ENCODE data around the gene MAT1A.
"Not testable (repeated sequence)": the region's sequence is repeated elsewhere in the genome, so short reads cannot be mapped to it uniquely, and the experiment has no call there.

DNA sequence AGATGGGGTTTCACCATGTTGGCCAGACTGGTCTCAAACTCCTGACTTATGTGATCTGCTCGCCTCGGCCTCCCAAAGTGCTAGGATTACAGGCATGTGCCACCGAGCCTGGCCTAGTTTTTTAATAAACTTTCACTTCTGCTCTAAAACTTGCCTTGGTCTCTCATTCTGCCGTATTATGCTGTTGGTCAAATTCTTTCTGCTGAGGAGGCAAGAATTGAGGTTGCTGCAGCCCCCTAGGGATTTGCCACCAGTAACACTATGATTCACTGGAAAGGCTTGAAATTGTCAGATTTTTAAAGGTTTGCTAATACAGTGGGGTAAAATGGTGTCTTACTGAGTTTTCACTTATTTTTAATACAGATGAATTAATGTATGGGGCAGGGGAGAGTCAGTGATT, 62.7 kb downstream of the MAT1A start:
- TF ChIP-seq, protein P1, sequence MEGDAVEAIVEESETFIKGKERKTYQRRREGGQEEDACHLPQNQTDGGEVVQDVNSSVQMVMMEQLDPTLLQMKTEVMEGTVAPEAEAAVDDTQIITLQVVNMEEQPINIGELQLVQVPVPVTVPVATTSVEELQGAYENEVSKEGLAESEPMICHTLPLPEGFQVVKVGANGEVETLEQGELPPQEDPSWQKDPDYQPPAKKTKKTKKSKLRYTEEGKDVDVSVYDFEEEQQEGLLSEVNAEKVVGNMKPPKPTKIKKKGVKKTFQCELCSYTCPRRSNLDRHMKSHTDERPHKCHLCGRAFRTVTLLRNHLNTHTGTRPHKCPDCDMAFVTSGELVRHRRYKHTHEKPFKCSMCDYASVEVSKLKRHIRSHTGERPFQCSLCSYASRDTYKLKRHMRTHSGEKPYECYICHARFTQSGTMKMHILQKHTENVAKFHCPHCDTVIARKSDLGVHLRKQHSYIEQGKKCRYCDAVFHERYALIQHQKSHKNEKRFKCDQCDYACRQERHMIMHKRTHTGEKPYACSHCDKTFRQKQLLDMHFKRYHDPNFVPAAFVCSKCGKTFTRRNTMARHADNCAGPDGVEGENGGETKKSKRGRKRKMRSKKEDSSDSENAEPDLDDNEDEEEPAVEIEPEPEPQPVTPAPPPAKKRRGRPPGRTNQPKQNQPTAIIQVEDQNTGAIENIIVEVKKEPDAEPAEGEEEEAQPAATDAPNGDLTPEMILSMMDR (IDR thresholded peaks at IDR 0.05) = not testable (repeated sequence)
- TF ChIP-seq POLR2AphosphoS5, POLR2A (IDR thresholded peaks at IDR 0.05): not testable (repeated sequence)

Data from stomach (tissue), 4 donors.